ENCODE results near the gene PPARG.
"Not testable (repeated sequence)": the region's sequence is repeated elsewhere in the genome, so short reads cannot be mapped to it uniquely, and the experiment has no call there.

DNA sequence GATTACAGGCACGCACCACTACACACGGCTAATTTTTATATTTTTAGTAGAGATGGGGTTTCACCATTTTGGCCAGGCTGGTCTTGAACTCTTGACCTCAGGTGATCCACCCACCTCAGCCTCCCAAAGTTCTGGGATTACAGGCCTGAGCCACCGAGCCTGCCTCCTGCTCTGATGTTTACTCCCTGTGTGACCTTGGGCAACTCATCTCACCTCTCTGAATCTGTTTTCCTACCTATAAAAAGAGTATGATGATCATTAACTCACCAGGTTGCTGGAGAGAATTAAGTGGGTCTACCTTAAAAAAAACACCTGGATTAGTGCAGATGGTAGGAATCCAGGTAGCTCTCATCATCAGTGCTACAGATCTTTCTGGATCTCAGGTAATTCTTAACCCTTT lies 190.3 kb downstream of the PPARG start:
- TF ChIP-seq POLR2AphosphoS5 (IDR thresholded peaks at IDR 0.05; ENCODE audit: low read depth, low read length); EP300 (IDR thresholded peaks at IDR 0.05; ENCODE audit: borderline replicate concordance in 1 of 2, low read depth in 2 of 2, low read length in 2 of 2); SUZ12 (IDR thresholded peaks at IDR 0.05; ENCODE audit: low read length); KDM1A (IDR thresholded peaks at IDR 0.05; ENCODE audit: borderline replicate concordance, low read length); CTCF (IDR thresholded peaks at IDR 0.05; ENCODE audit: control extremely low read depth in 1 of 3, insufficient read depth in 1 of 3, low read depth in 1 of 3, low read length in 3 of 3); BRCA1 (IDR thresholded peaks at IDR 0.05; ENCODE audit: low read depth, low read length); KDM5A (IDR thresholded peaks at IDR 0.05; ENCODE audit: low read length); ZNF274 (IDR thresholded peaks at IDR 0.05; ENCODE audit: borderline replicate concordance, extremely low read depth, low read length); JUN (IDR thresholded peaks at IDR 0.05; ENCODE audit: low read depth, low read length); ASH2L (IDR thresholded peaks at IDR 0.05; ENCODE audit: low read length); CEBPB (IDR thresholded peaks at IDR 0.05; ENCODE audit: low read depth, low read length); RBBP5 (IDR thresholded peaks at IDR 0.05; ENCODE audit: borderline replicate concordance, low read depth, low read length): not testable (repeated sequence)
